Chondrocyte (in vitro differentiated cells): ENCODE measurements around the gene OGN. TPM values are rescaled to one million over a fixed set of nuclear protein-coding genes. Genes with fewer than 3 reads are reported as not detected.

Source experiments
- DNase-seq: peaks from one replicate; pipeline ENCODE4 v3.0.0; 2021; ENCODE audit warnings: mixed read lengths, low spot score
- H3K27ac Mint-ChIP-seq: one replicate; pipeline ENCODE4 v1.8.0; 2021; ENCODE audit warnings: mild to moderate bottlenecking, moderate library complexity, mixed read lengths; ENCODE audit not compliant: unreplicated experiment
- H3K27me3 Mint-ChIP-seq: 2 replicates; pipeline ENCODE4 v1.8.0; 2021; ENCODE audit warnings: low read depth, mixed read lengths
- H3K36me3 Mint-ChIP-seq: 2 replicates; pipeline ENCODE4 v1.8.0; 2021; ENCODE audit warnings: low read depth, mixed read lengths
- H3K4me1 Mint-ChIP-seq: 2 replicates; pipeline ENCODE4 v1.8.0; 2021; ENCODE audit warnings: low read depth, mild to moderate bottlenecking, mixed read lengths
- H3K4me3 Mint-ChIP-seq: one replicate; pipeline ENCODE4 v1.8.0; 2021; ENCODE audit warnings: mild to moderate bottlenecking, moderate library complexity, mixed read lengths; ENCODE audit not compliant: unreplicated experiment
- H3K9me3 Mint-ChIP-seq: 2 replicates; pipeline ENCODE4 v1.8.0; 2021; ENCODE audit warnings: low read depth, mixed read lengths
- CTCF ChIP-seq: fragments of 200-600 bp; sonication (generic); IDR thresholded peaks from 2 replicates; pipeline ENCODE4 v1.5.0; 2021; ENCODE audit warnings: antibody characterized with exemption, mild to moderate bottlenecking, moderate library complexity
- total RNA-seq: library from RNA; stranded (reverse); gene quantifications from 3 replicates; pipeline ENCODE4 v1.2.1, GENCODE V29; 2021

OGN gene
- total RNA-seq, 1 donor from 2014 or later = 30.3 TPM

GRCh38 chr9:92402826-92403745 is 1.3 kb downstream of the OGN start:
- TF ChIP-seq CTCF = no peak
- peak overlapping the region; percentile 17 for H3K27ac Mint-ChIP-seq
- no peaks in the 10 kb centered on the region for H3K27me3 Mint-ChIP-seq
- H3K4me3 Mint-ChIP-seq = peak overlapping the region; percentile 56
- H3K9me3 Mint-ChIP-seq = peaks cover 3% of the 10 kb centered on the region
- H3K4me1 Mint-ChIP-seq = peaks cover 47% of the 10 kb centered on the region
- no peaks in the 10 kb centered on the region for H3K36me3 Mint-ChIP-seq
- DNase-seq = no peak

GRCh38 chr9:92402360-92402759 is 2.0 kb downstream of the OGN start:
- no peak for DNase-seq
- peaks cover 7% of the 10 kb centered on the region for H3K9me3 Mint-ChIP-seq
- H3K27ac Mint-ChIP-seq = no peak overlapping the region
- H3K4me3 Mint-ChIP-seq = no peak overlapping the region
- no peak for TF ChIP-seq CTCF
- peaks cover 43% of the 10 kb centered on the region for H3K4me1 Mint-ChIP-seq
- H3K36me3 Mint-ChIP-seq = peaks cover 4% of the 10 kb centered on the region
- no peaks in the 10 kb centered on the region for H3K27me3 Mint-ChIP-seq

- Mint-ChIP-seq H3K27ac (no peak overlapping the region), H3K4me1 (peaks cover 20% of the 10 kb centered on the region), H3K4me3 (no peak overlapping the region), H3K27me3 (no peaks in the 10 kb centered on the region), H3K9me3 (peaks cover 7% of the 10 kb centered on the region), H3K36me3 (peaks cover 6% of the 10 kb centered on the region)
- no peak for TF ChIP-seq CTCF
- no peak for DNase-seq
Measured at GRCh38 chr9:92397853-92398252, 6.5 kb downstream of the OGN start.

GRCh38 chr9:92395617-92396016 is 8.8 kb downstream of the OGN start:
- H3K27me3 Mint-ChIP-seq = no peaks in the 10 kb centered on the region
- no peak overlapping the region for H3K27ac Mint-ChIP-seq
- no peak for DNase-seq
- H3K4me3 Mint-ChIP-seq = no peak overlapping the region
- no peak for TF ChIP-seq CTCF
- peaks cover 20% of the 10 kb centered on the region for H3K4me1 Mint-ChIP-seq
- peaks cover 5% of the 10 kb centered on the region for H3K9me3 Mint-ChIP-seq
- peaks cover 11% of the 10 kb centered on the region for H3K36me3 Mint-ChIP-seq

- Mint-ChIP-seq H3K4me3 (no peak overlapping the region), H3K27ac (peak overlapping the region; percentile 66), H3K4me1 (peaks cover 30% of the 10 kb centered on the region), H3K36me3 (peaks cover 13% of the 10 kb centered on the region), H3K9me3 (peaks cover 5% of the 10 kb centered on the region), H3K27me3 (no peaks in the 10 kb centered on the region)
- no peak for TF ChIP-seq CTCF
- DNase-seq = no peak
Measured at GRCh38 chr9:92393686-92394085, 10.7 kb downstream of the OGN start.
